Measurements from ENCODE around the gene AOC1. TPM values are rescaled to one million over a fixed set of nuclear protein-coding genes. Genes with fewer than 3 reads are reported as not detected.

Gene AOC1
- polyA plus RNA-seq, 2 donors, result 0.75 to 1.6 TPM

- H3K4me3 ChIP-seq (ENCODE audit: low read depth in 1 of 2, low read length in 2 of 2), result no peak overlapping the region
- peaks cover 2 to 3% of the 10 kb centered on the region in 2 donors for H3K4me1 ChIP-seq (ENCODE audit: control insufficient read depth in 2 of 2, insufficient read depth in 2 of 2, low read length in 1 of 2)
- H3K27me3 ChIP-seq (ENCODE audit: control insufficient read depth in 1 of 2, insufficient read depth in 2 of 2, low read length in 2 of 2), result no peaks in the 10 kb centered on the region
- no peak overlapping the region for H3K27ac ChIP-seq (ENCODE audit: low read depth in 2 of 2, low read length in 1 of 2)
- 20 to 24% methylated on average over 1 of the region's 1 CpG for WGBS, 2 donors
- H3K9me3 ChIP-seq (ENCODE audit: control insufficient read depth in 2 of 2, insufficient read depth in 1 of 2, low read depth in 1 of 2, low read length in 1 of 2), result no peaks in the 10 kb centered on the region
- H3K36me3 ChIP-seq (ENCODE audit: control insufficient read depth in 2 of 2, insufficient read depth in 2 of 2, low read length in 1 of 2), result no peaks in the 10 kb centered on the region
Observed at GRCh38 chr7:150830937-150831336, 21.4 kb upstream of the AOC1 start.

GRCh38 chr7:150831851-150832250, 20.5 kb upstream of the AOC1 start:
- Histone ChIP-seq H3K4me3 (ENCODE audit: low read depth in 1 of 2, low read length in 2 of 2) (no peak overlapping the region), H3K27me3 (ENCODE audit: control insufficient read depth in 1 of 2, insufficient read depth in 2 of 2, low read length in 2 of 2) (no peaks in the 10 kb centered on the region), H3K27ac (ENCODE audit: low read depth in 2 of 2, low read length in 1 of 2) (no peak overlapping the region), H3K9me3 (ENCODE audit: control insufficient read depth in 2 of 2, insufficient read depth in 1 of 2, low read depth in 1 of 2, low read length in 1 of 2) (no peaks in the 10 kb centered on the region), H3K36me3 (ENCODE audit: control insufficient read depth in 2 of 2, insufficient read depth in 2 of 2, low read length in 1 of 2) (no peaks in the 10 kb centered on the region), H3K4me1 (ENCODE audit: control insufficient read depth in 2 of 2, insufficient read depth in 2 of 2, low read length in 1 of 2) (no peaks in the 10 kb centered on the region)
- WGBS, 2 donors, result 45 to 59% methylated on average over 1 of the region's 1 CpG

- Histone ChIP-seq H3K4me1 (ENCODE audit: control insufficient read depth in 2 of 2, insufficient read depth in 2 of 2, low read length in 1 of 2) (no peaks in the 10 kb centered on the region), H3K9me3 (ENCODE audit: control insufficient read depth in 2 of 2, insufficient read depth in 1 of 2, low read depth in 1 of 2, low read length in 1 of 2) (no peaks in the 10 kb centered on the region), H3K27ac (ENCODE audit: low read depth in 2 of 2, low read length in 1 of 2) (no peak overlapping the region), H3K36me3 (ENCODE audit: control insufficient read depth in 2 of 2, insufficient read depth in 2 of 2, low read length in 1 of 2) (no peaks in the 10 kb centered on the region), H3K27me3 (ENCODE audit: control insufficient read depth in 1 of 2, insufficient read depth in 2 of 2, low read length in 2 of 2) (no peaks in the 10 kb centered on the region), H3K4me3 (ENCODE audit: low read depth in 1 of 2, low read length in 2 of 2) (no peak overlapping the region)
- 89 to 91% methylated on average over 1 of the region's 1 CpG for WGBS, 2 donors
Observed at GRCh38 chr7:150835019-150835418, 17.3 kb upstream of the AOC1 start.

- no peaks in the 10 kb centered on the region for H3K4me1 ChIP-seq (ENCODE audit: control insufficient read depth in 2 of 2, insufficient read depth in 2 of 2, low read length in 1 of 2)
- H3K27ac ChIP-seq (ENCODE audit: low read depth in 2 of 2, low read length in 1 of 2), result no peak overlapping the region
- no peaks in the 10 kb centered on the region for H3K36me3 ChIP-seq (ENCODE audit: control insufficient read depth in 2 of 2, insufficient read depth in 2 of 2, low read length in 1 of 2)
- WGBS, 2 donors, result 64 to 73% methylated on average over 6 of the region's 6 CpGs
- H3K27me3 ChIP-seq (ENCODE audit: control insufficient read depth in 1 of 2, insufficient read depth in 2 of 2, low read length in 2 of 2), result no peaks in the 10 kb centered on the region
- H3K9me3 ChIP-seq (ENCODE audit: control insufficient read depth in 2 of 2, insufficient read depth in 1 of 2, low read depth in 1 of 2, low read length in 1 of 2), result no peaks in the 10 kb centered on the region
- no peak overlapping the region for H3K4me3 ChIP-seq (ENCODE audit: low read depth in 1 of 2, low read length in 2 of 2)
Observed at GRCh38 chr7:150835702-150836280, 16.5 kb upstream of the AOC1 start.

GRCh38 chr7:150838965-150839650, 13.2 kb upstream of the AOC1 start:
- Histone ChIP-seq H3K4me1 (ENCODE audit: control insufficient read depth in 2 of 2, insufficient read depth in 2 of 2, low read length in 1 of 2) (no peaks in the 10 kb centered on the region), H3K4me3 (ENCODE audit: low read depth in 1 of 2, low read length in 2 of 2) (no peak overlapping the region), H3K9me3 (ENCODE audit: control insufficient read depth in 2 of 2, insufficient read depth in 1 of 2, low read depth in 1 of 2, low read length in 1 of 2) (peaks cover 0 to 7% of the 10 kb centered on the region in 2 donors), H3K27ac (ENCODE audit: low read depth in 2 of 2, low read length in 1 of 2) (no peak overlapping the region), H3K36me3 (ENCODE audit: control insufficient read depth in 2 of 2, insufficient read depth in 2 of 2, low read length in 1 of 2) (no peaks in the 10 kb centered on the region), H3K27me3 (ENCODE audit: control insufficient read depth in 1 of 2, insufficient read depth in 2 of 2, low read length in 2 of 2) (no peaks in the 10 kb centered on the region)
- 73 to 80% methylated on average over 7 of the region's 7 CpGs for WGBS, 2 donors

GRCh38 chr7:150842018-150842417, 10.3 kb upstream of the AOC1 start:
- WGBS, 2 donors, result 89 to 90% methylated on average over 3 of the region's 3 CpGs
- Histone ChIP-seq H3K27ac (ENCODE audit: low read depth in 2 of 2, low read length in 1 of 2) (no peak overlapping the region), H3K4me3 (ENCODE audit: low read depth in 1 of 2, low read length in 2 of 2) (no peak overlapping the region), H3K4me1 (ENCODE audit: control insufficient read depth in 2 of 2, insufficient read depth in 2 of 2, low read length in 1 of 2) (no peaks in the 10 kb centered on the region), H3K27me3 (ENCODE audit: control insufficient read depth in 1 of 2, insufficient read depth in 2 of 2, low read length in 2 of 2) (no peaks in the 10 kb centered on the region), H3K36me3 (ENCODE audit: control insufficient read depth in 2 of 2, insufficient read depth in 2 of 2, low read length in 1 of 2) (no peaks in the 10 kb centered on the region), H3K9me3 (ENCODE audit: control insufficient read depth in 2 of 2, insufficient read depth in 1 of 2, low read depth in 1 of 2, low read length in 1 of 2) (peaks cover 0 to 7% of the 10 kb centered on the region in 2 donors)

- H3K9me3 ChIP-seq (ENCODE audit: control insufficient read depth in 2 of 2, insufficient read depth in 1 of 2, low read depth in 1 of 2, low read length in 1 of 2), result peaks cover 0 to 7% of the 10 kb centered on the region in 2 donors
- no peak overlapping the region for H3K4me3 ChIP-seq (ENCODE audit: low read depth in 1 of 2, low read length in 2 of 2)
- 62 to 79% methylated on average over 4 of the region's 4 CpGs for WGBS, 2 donors
- H3K27ac ChIP-seq (ENCODE audit: low read depth in 2 of 2, low read length in 1 of 2), result no peak overlapping the region
- H3K27me3 ChIP-seq (ENCODE audit: control insufficient read depth in 1 of 2, insufficient read depth in 2 of 2, low read length in 2 of 2), result no peaks in the 10 kb centered on the region
- no peaks in the 10 kb centered on the region for H3K36me3 ChIP-seq (ENCODE audit: control insufficient read depth in 2 of 2, insufficient read depth in 2 of 2, low read length in 1 of 2)
- H3K4me1 ChIP-seq (ENCODE audit: control insufficient read depth in 2 of 2, insufficient read depth in 2 of 2, low read length in 1 of 2), result no peaks in the 10 kb centered on the region
Observed at GRCh38 chr7:150842716-150843115, 9.6 kb upstream of the AOC1 start.

- Histone ChIP-seq H3K36me3 (ENCODE audit: control insufficient read depth in 2 of 2, insufficient read depth in 2 of 2, low read length in 1 of 2) (no peaks in the 10 kb centered on the region), H3K27me3 (ENCODE audit: control insufficient read depth in 1 of 2, insufficient read depth in 2 of 2, low read length in 2 of 2) (no peaks in the 10 kb centered on the region), H3K4me1 (ENCODE audit: control insufficient read depth in 2 of 2, insufficient read depth in 2 of 2, low read length in 1 of 2) (no peaks in the 10 kb centered on the region), H3K4me3 (ENCODE audit: low read depth in 1 of 2, low read length in 2 of 2) (no peak overlapping the region), H3K27ac (ENCODE audit: low read depth in 2 of 2, low read length in 1 of 2) (no peak overlapping the region), H3K9me3 (ENCODE audit: control insufficient read depth in 2 of 2, insufficient read depth in 1 of 2, low read depth in 1 of 2, low read length in 1 of 2) (peaks cover 0 to 7% of the 10 kb centered on the region in 2 donors)
- 15 to 20% methylated on average over 4 of the region's 4 CpGs for WGBS, 2 donors
Observed at GRCh38 chr7:150845421-150845861, 6.9 kb upstream of the AOC1 start.

- Histone ChIP-seq H3K4me1 (ENCODE audit: control insufficient read depth in 2 of 2, insufficient read depth in 2 of 2, low read length in 1 of 2) (no peaks in the 10 kb centered on the region), H3K27ac (ENCODE audit: low read depth in 2 of 2, low read length in 1 of 2) (no peak overlapping the region), H3K4me3 (ENCODE audit: low read depth in 1 of 2, low read length in 2 of 2) (no peak overlapping the region), H3K9me3 (ENCODE audit: control insufficient read depth in 2 of 2, insufficient read depth in 1 of 2, low read depth in 1 of 2, low read length in 1 of 2) (peaks cover 0 to 7% of the 10 kb centered on the region in 2 donors), H3K27me3 (ENCODE audit: control insufficient read depth in 1 of 2, insufficient read depth in 2 of 2, low read length in 2 of 2) (no peaks in the 10 kb centered on the region), H3K36me3 (ENCODE audit: control insufficient read depth in 2 of 2, insufficient read depth in 2 of 2, low read length in 1 of 2) (no peaks in the 10 kb centered on the region)
- 86 to 87% methylated on average over 14 of the region's 14 CpGs for WGBS, 2 donors
Observed at GRCh38 chr7:150846291-150847115, 5.8 kb upstream of the AOC1 start.

All from esophagus (tissue), 2 donors.